ENCODE data around the gene PDK4. TPM values are rescaled to one million over a fixed set of nuclear protein-coding genes. Genes with fewer than 3 reads are reported as not detected.

Gene PDK4
- polyA plus RNA-seq, 4 donors = 9.1 to 210 (median 84.3) TPM

DNA sequence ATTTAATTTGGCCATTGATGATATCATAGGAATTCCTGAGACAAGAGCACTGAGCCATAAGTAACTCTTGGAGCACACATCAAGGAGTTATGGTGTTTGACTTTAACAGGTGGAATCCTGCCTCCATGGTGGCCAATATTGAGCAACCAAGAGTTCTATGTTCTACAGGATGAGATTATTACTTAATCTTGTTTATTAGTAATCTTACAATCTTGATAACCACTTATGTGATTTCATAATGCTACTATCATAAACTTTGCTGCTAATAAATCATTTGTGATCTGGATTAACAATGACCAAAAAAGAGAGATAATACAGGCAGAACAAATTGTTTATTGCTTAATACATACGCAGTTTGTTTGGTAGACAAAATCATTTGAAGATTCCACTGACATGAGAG lies 27.5 kb upstream of the PDK4 start:
- H3K4me3 ChIP-seq (ENCODE audit: low read depth in 1 of 3, low read length in 3 of 3) = no peak overlapping the region
- peaks cover 0 to 2% (median 0%) of the 10 kb centered on the region in 3 donors for H3K4me1 ChIP-seq (ENCODE audit: control insufficient read depth in 3 of 3, insufficient read depth in 2 of 3, low read depth in 1 of 3, low read length in 2 of 3)
- FAIRE-seq (peak; percentile 44), DNase-seq (peak in 1 of 2 donors; percentile 73)
- 0 to 31% (median 10%) methylated on average over 1 of the region's 1 CpG for WGBS, 3 donors
- H3K9me3 ChIP-seq (ENCODE audit: control insufficient read depth in 2 of 2, insufficient read depth in 1 of 2, low read depth in 1 of 2, low read length in 1 of 2) = no peaks in the 10 kb centered on the region
- no peaks in the 10 kb centered on the region for H3K27me3 ChIP-seq (ENCODE audit: control insufficient read depth in 3 of 3, insufficient read depth in 3 of 3, low read length in 3 of 3)
- no peak overlapping the region for H3K27ac ChIP-seq (ENCODE audit: low read depth in 1 of 3, low read length in 2 of 3)
- no peaks in the 10 kb centered on the region for H3K36me3 ChIP-seq (ENCODE audit: control insufficient read depth in 3 of 3, insufficient read depth in 2 of 3, low read depth in 1 of 3, low read length in 3 of 3)

DNA sequence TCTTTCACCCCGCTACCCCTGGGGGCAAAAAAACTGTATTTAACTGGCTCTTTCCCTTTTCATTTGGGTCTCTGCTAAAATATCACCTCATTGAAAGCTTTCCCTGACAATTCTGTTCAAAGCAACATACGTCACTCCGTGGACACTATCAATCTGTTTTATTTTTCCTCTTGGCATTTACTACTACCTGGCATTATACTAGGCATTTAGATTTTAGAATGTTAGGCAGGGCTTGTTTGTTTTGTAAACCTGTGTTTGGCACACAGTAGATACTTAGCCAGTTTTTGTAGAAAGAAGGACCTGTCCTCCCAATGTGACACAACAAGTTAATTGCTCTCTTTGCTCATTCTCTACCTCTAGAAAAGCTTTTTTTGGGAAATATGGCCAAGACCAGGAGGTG lies 26.5 kb upstream of the PDK4 start:
- no peaks in the 10 kb centered on the region for H3K4me1 ChIP-seq (ENCODE audit: control insufficient read depth in 3 of 3, insufficient read depth in 2 of 3, low read depth in 1 of 3, low read length in 2 of 3)
- 89 to 94% (median 92%) methylated on average over 3 of the region's 3 CpGs for WGBS, 3 donors
- no peak overlapping the region for H3K4me3 ChIP-seq (ENCODE audit: low read depth in 1 of 3, low read length in 3 of 3)
- H3K36me3 ChIP-seq (ENCODE audit: control insufficient read depth in 3 of 3, insufficient read depth in 2 of 3, low read depth in 1 of 3, low read length in 3 of 3) = no peaks in the 10 kb centered on the region
- DNase-seq (no peak), FAIRE-seq (no peak)
- H3K27ac ChIP-seq (ENCODE audit: low read depth in 1 of 3, low read length in 2 of 3) = no peak overlapping the region
- H3K9me3 ChIP-seq (ENCODE audit: control insufficient read depth in 2 of 2, insufficient read depth in 1 of 2, low read depth in 1 of 2, low read length in 1 of 2) = no peaks in the 10 kb centered on the region
- H3K27me3 ChIP-seq (ENCODE audit: control insufficient read depth in 3 of 3, insufficient read depth in 3 of 3, low read length in 3 of 3) = no peaks in the 10 kb centered on the region

DNA sequence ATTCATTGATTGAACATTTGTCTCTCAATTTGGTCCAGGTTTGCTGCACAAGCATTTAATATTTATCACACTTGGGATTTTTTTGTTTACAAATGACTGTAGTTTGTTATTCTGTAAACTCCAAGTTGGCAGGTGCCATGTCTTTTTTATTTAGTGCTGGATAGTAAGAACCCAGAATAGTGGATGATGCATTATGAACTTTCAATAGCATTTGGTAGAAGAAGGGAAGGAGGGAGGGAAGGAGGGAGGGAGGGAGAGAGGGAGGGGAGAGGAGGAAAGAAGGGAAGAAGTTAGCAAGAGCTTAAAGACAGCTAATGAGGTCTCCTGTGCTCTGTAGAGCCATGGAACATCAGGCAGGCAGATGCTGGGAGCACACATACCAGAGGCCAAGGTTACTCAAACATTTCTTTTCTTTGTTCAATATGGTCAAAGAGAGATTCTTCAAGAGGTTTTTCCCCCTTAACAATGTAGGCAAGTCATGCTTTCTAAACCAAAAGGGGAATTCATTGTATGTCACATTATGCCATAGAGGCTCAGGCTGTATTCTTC lies 25.8 kb upstream of the PDK4 start:
- FAIRE-seq (no peak), DNase-seq (no peak)
- H3K4me1 ChIP-seq (ENCODE audit: control insufficient read depth in 3 of 3, insufficient read depth in 2 of 3, low read depth in 1 of 3, low read length in 2 of 3) = no peaks in the 10 kb centered on the region
- no peaks in the 10 kb centered on the region for H3K9me3 ChIP-seq (ENCODE audit: control insufficient read depth in 2 of 2, insufficient read depth in 1 of 2, low read depth in 1 of 2, low read length in 1 of 2)
- no peaks in the 10 kb centered on the region for H3K27me3 ChIP-seq (ENCODE audit: control insufficient read depth in 3 of 3, insufficient read depth in 3 of 3, low read length in 3 of 3)
- no peak overlapping the region for H3K4me3 ChIP-seq (ENCODE audit: low read depth in 1 of 3, low read length in 3 of 3)
- no peak overlapping the region for H3K27ac ChIP-seq (ENCODE audit: low read depth in 1 of 3, low read length in 2 of 3)
- no peaks in the 10 kb centered on the region for H3K36me3 ChIP-seq (ENCODE audit: control insufficient read depth in 3 of 3, insufficient read depth in 2 of 3, low read depth in 1 of 3, low read length in 3 of 3)

DNA sequence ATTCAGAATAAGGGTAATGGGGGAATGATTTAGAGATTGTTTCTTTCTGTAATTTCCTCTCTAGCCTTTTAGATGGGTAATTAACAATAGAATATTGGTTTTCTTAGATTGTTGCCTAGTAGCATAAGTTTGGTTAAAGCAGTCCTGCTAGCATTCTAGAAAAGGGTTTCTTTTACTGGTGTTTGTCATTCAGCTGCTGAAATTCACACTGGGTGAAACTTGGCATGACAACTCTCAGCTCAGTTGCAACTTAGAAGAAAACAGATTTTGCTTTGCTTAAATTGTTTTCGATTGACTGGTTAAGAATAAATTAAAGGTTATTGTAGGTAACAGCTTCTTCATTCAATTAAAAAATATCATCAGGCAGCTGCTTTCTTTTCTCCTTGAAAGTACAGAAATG lies 25.1 kb upstream of the PDK4 start:
- Histone ChIP-seq H3K27ac (ENCODE audit: low read depth in 1 of 3, low read length in 2 of 3) (no peak overlapping the region), H3K4me3 (ENCODE audit: low read depth in 1 of 3, low read length in 3 of 3) (no peak overlapping the region), H3K27me3 (ENCODE audit: control insufficient read depth in 3 of 3, insufficient read depth in 3 of 3, low read length in 3 of 3) (no peaks in the 10 kb centered on the region), H3K9me3 (ENCODE audit: control insufficient read depth in 2 of 2, insufficient read depth in 1 of 2, low read depth in 1 of 2, low read length in 1 of 2) (no peaks in the 10 kb centered on the region), H3K36me3 (ENCODE audit: control insufficient read depth in 3 of 3, insufficient read depth in 2 of 3, low read depth in 1 of 3, low read length in 3 of 3) (no peaks in the 10 kb centered on the region), H3K4me1 (ENCODE audit: control insufficient read depth in 3 of 3, insufficient read depth in 2 of 3, low read depth in 1 of 3, low read length in 2 of 3) (no peaks in the 10 kb centered on the region)
- FAIRE-seq (no peak), DNase-seq (no peak)
- WGBS, 3 donors = 69 to 92% (median 82%) methylated on average over 1 of the region's 1 CpG

DNA sequence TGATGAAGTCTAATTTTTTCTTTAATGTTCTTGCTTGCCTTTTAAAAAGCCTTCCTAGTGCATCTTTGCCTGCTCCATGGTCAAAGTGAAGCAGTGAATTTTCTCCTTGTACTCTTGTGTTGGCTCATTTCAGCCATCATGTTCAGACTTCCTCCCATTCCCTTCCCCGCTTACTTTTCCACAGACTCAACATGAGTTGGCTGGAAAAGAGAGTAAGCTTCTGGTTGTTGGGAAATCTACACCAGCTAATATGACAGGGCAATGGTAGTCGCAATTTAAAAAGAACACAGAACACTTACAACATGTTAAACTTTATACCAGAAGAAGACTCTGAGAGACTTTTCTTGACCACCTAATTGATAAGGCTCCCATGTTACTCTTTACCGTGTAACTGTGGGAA lies 24.3 kb upstream of the PDK4 start:
- no peak for DNase-seq
- WGBS, 3 donors = 80 to 95% (median 94%) methylated on average over 3 of the region's 3 CpGs
- Histone ChIP-seq H3K4me3 (ENCODE audit: low read depth in 1 of 3, low read length in 3 of 3) (no peak overlapping the region), H3K4me1 (ENCODE audit: control insufficient read depth in 3 of 3, insufficient read depth in 2 of 3, low read depth in 1 of 3, low read length in 2 of 3) (no peaks in the 10 kb centered on the region), H3K9me3 (ENCODE audit: control insufficient read depth in 2 of 2, insufficient read depth in 1 of 2, low read depth in 1 of 2, low read length in 1 of 2) (no peaks in the 10 kb centered on the region), H3K27me3 (ENCODE audit: control insufficient read depth in 3 of 3, insufficient read depth in 3 of 3, low read length in 3 of 3) (no peaks in the 10 kb centered on the region), H3K36me3 (ENCODE audit: control insufficient read depth in 3 of 3, insufficient read depth in 2 of 3, low read depth in 1 of 3, low read length in 3 of 3) (no peaks in the 10 kb centered on the region), H3K27ac (ENCODE audit: low read depth in 1 of 3, low read length in 2 of 3) (no peak overlapping the region)
- no peak for FAIRE-seq

DNA sequence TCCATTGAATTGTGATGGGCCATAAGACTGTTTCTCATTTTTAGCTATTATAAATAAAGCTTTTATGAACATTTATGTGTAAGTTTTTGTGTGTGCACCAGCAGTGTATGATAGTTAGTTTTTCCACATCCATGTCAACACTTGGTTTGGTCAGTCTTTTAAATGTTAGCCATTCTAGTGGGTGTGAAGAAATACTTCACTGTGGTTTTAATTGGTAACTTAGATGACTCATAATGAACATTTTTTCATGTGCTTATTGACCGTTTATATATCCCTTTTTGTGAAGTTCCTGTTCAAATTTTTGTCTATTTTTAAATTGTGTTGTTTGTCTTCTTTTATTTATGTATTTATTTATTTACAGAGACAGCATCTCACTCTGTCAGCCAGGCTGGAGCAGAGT lies 23.6 kb upstream of the PDK4 start:
- WGBS, 3 donors = 53 to 97% (median 66%) methylated on average over 1 of the region's 1 CpG
- H3K4me3 ChIP-seq (ENCODE audit: low read depth in 1 of 3, low read length in 3 of 3) = no peak overlapping the region
- DNase-seq (no peak), FAIRE-seq (no peak)
- H3K27ac ChIP-seq (ENCODE audit: low read depth in 1 of 3, low read length in 2 of 3) = no peak overlapping the region
- H3K9me3 ChIP-seq (ENCODE audit: control insufficient read depth in 2 of 2, insufficient read depth in 1 of 2, low read depth in 1 of 2, low read length in 1 of 2) = no peaks in the 10 kb centered on the region
- H3K4me1 ChIP-seq (ENCODE audit: control insufficient read depth in 3 of 3, insufficient read depth in 2 of 3, low read depth in 1 of 3, low read length in 2 of 3) = no peaks in the 10 kb centered on the region
- no peaks in the 10 kb centered on the region for H3K36me3 ChIP-seq (ENCODE audit: control insufficient read depth in 3 of 3, insufficient read depth in 2 of 3, low read depth in 1 of 3, low read length in 3 of 3)
- no peaks in the 10 kb centered on the region for H3K27me3 ChIP-seq (ENCODE audit: control insufficient read depth in 3 of 3, insufficient read depth in 3 of 3, low read length in 3 of 3)

DNA sequence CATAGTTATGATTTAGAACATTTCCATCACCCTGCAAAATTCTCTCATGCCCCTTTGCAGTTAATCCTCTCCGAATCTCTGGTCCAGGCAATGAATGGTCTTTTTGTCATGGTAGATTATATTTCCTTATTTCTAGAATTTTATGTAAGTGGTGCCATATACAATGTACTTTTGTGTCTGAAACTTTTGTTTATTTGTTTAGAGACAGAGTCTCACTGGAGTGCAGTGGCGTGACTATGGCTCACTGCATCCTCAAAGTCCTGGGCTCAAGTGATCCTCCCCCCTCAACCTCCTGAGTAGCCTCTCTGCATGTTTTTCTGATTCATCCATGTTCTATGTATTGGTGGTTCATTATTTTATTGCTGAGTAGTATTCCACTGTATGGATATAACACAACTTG lies 23.2 kb upstream of the PDK4 start:
- WGBS, 3 donors = 93 to 99% (median 96%) methylated on average over 2 of the region's 2 CpGs
- no peak overlapping the region for H3K27ac ChIP-seq (ENCODE audit: low read depth in 1 of 3, low read length in 2 of 3)

DNA sequence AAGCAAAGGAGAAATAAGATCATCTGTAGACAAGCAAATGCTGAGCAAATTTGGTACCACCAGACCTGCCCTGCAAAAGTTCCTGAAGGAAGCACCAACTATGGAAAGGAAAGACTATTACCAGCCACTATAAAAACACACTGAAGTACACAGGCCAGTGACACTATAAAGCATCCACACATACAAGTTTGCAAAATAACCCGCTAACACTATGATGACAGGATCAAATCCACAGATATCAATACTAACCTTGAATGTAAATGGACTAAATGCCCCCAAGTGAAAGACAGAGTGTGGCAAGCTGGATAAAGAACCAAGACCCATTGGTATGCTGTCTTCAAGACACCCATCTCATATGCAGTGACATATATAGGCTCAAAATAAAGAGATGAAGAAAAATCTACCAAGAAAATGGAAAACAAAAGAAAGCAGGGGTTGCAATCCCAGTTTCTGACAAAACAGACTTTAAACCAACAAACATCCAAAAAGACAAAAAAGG lies 18.2 kb upstream of the PDK4 start:
- no peaks in the 10 kb centered on the region for H3K36me3 ChIP-seq (ENCODE audit: control insufficient read depth in 3 of 3, insufficient read depth in 2 of 3, low read depth in 1 of 3, low read length in 3 of 3)
- FAIRE-seq (no peak), DNase-seq (no peak)
- H3K27me3 ChIP-seq (ENCODE audit: control insufficient read depth in 3 of 3, insufficient read depth in 3 of 3, low read length in 3 of 3) = no peaks in the 10 kb centered on the region
- H3K9me3 ChIP-seq (ENCODE audit: control insufficient read depth in 2 of 2, insufficient read depth in 1 of 2, low read depth in 1 of 2, low read length in 1 of 2) = peaks cover 0 to 3% of the 10 kb centered on the region in 2 donors
- no peak overlapping the region for H3K4me3 ChIP-seq (ENCODE audit: low read depth in 1 of 3, low read length in 3 of 3)
- H3K4me1 ChIP-seq (ENCODE audit: control insufficient read depth in 3 of 3, insufficient read depth in 2 of 3, low read depth in 1 of 3, low read length in 2 of 3) = peaks cover 0 to 7% (median 5%) of the 10 kb centered on the region in 3 donors
- WGBS, 3 donors = 92 to 97% (median 96%) methylated on average over 1 of the region's 1 CpG
- H3K27ac ChIP-seq (ENCODE audit: low read depth in 1 of 3, low read length in 2 of 3) = no peak overlapping the region

More for the DNA sequence above, 23.2 kb upstream of the PDK4 start:
- FAIRE-seq = no peak
- no peak for DNase-seq
- H3K9me3 ChIP-seq (ENCODE audit: control insufficient read depth in 2 of 2, insufficient read depth in 1 of 2, low read depth in 1 of 2, low read length in 1 of 2) = no peaks in the 10 kb centered on the region
- H3K4me1 ChIP-seq (ENCODE audit: control insufficient read depth in 3 of 3, insufficient read depth in 2 of 3, low read depth in 1 of 3, low read length in 2 of 3) = no peaks in the 10 kb centered on the region
- H3K36me3 ChIP-seq (ENCODE audit: control insufficient read depth in 3 of 3, insufficient read depth in 2 of 3, low read depth in 1 of 3, low read length in 3 of 3) = no peaks in the 10 kb centered on the region
- no peak overlapping the region for H3K4me3 ChIP-seq (ENCODE audit: low read depth in 1 of 3, low read length in 3 of 3)
- no peaks in the 10 kb centered on the region for H3K27me3 ChIP-seq (ENCODE audit: control insufficient read depth in 3 of 3, insufficient read depth in 3 of 3, low read length in 3 of 3)

DNA sequence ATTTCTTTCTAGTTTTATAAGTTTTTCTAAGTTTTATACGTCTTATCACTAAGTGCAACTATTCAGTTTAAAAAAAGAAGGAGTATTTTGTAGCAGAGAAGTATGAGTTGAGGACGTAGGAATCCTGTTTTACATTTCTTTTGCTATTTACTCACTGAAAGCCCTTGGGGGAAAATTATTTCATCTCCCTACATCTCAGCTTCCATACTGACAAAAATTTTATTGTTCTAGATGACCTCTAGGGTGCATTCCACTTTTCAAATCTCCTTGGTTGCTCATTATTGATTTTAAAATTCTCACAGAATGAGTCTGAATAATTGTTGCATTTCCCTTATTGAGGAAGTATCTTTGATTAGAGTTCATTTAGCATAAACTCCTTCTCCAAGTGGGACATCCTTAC lies 14.9 kb upstream of the PDK4 start:
- peaks cover 2 to 27% (median 21%) of the 10 kb centered on the region in 3 donors for H3K4me1 ChIP-seq (ENCODE audit: control insufficient read depth in 3 of 3, insufficient read depth in 2 of 3, low read depth in 1 of 3, low read length in 2 of 3)
- no peak for DNase-seq
- FAIRE-seq = no peak
- H3K9me3 ChIP-seq (ENCODE audit: control insufficient read depth in 2 of 2, insufficient read depth in 1 of 2, low read depth in 1 of 2, low read length in 1 of 2) = peaks cover 0 to 3% of the 10 kb centered on the region in 2 donors
- 75 to 87% (median 84%) methylated on average over 2 of the region's 2 CpGs for WGBS, 3 donors
- no peaks in the 10 kb centered on the region for H3K36me3 ChIP-seq (ENCODE audit: control insufficient read depth in 3 of 3, insufficient read depth in 2 of 3, low read depth in 1 of 3, low read length in 3 of 3)
- H3K27me3 ChIP-seq (ENCODE audit: control insufficient read depth in 3 of 3, insufficient read depth in 3 of 3, low read length in 3 of 3) = no peaks in the 10 kb centered on the region
- no peak overlapping the region for H3K27ac ChIP-seq (ENCODE audit: low read depth in 1 of 3, low read length in 2 of 3)
- H3K4me3 ChIP-seq (ENCODE audit: low read depth in 1 of 3, low read length in 3 of 3) = no peak overlapping the region
